GM21526 (cell line): ENCODE measurements around the gene TRIOBP.
"Not testable (repeated sequence)": the region's sequence is repeated elsewhere in the genome, so short reads cannot be mapped to it uniquely, and the experiment has no call there.

Experiments
- ATAC-seq: cut with Tn5 transposase; IDR thresholded peaks from one replicate; pipeline ENCODE4 v1.9.1; 2021; ENCODE audit warnings: moderate library complexity; ENCODE audit not compliant: unreplicated experiment, low FRiP score

Gene TRIOBP

GRCh38 chr22:37771702-37772427 lies 75.0 kb downstream of the TRIOBP start:
- ATAC-seq: no peak

- ATAC-seq: no peak
Observed at GRCh38 chr22:37774728-37775127, 77.9 kb downstream of the TRIOBP start.

- ATAC-seq: no peak
Observed at GRCh38 chr22:37775785-37776638, 79.2 kb downstream of the TRIOBP start.

GRCh38 chr22:37776639-37777005 lies 79.8 kb downstream of the TRIOBP start:
- no peak for ATAC-seq

GRCh38 chr22:37777122-37777687 lies 80.4 kb downstream of the TRIOBP start:
- ATAC-seq: no peak

- ATAC-seq: no peak
Observed at GRCh38 chr22:37778370-37779009, 81.6 kb downstream of the TRIOBP start.

- no peak for ATAC-seq
Observed at GRCh38 chr22:37781434-37782059, 84.7 kb downstream of the TRIOBP start.

- ATAC-seq: no peak
Observed at GRCh38 chr22:37782340-37783168, 85.7 kb downstream of the TRIOBP start.

GRCh38 chr22:37784829-37785495 lies 88.1 kb downstream of the TRIOBP start:
- no peak for ATAC-seq

GRCh38 chr22:37790234-37790633 lies 93.4 kb downstream of the TRIOBP start:
- ATAC-seq: no peak

- ATAC-seq: no peak
Observed at GRCh38 chr22:37792494-37792893, 95.6 kb downstream of the TRIOBP start.

- ATAC-seq: no peak
Observed at GRCh38 chr22:37794376-37794775, 97.5 kb downstream of the TRIOBP start.

GRCh38 chr22:37796079-37796478 lies 99.2 kb downstream of the TRIOBP start:
- no peak for ATAC-seq

- not testable (repeated sequence) for ATAC-seq
Observed at GRCh38 chr22:37797259-37797658, 100.4 kb downstream of the TRIOBP start.

- ATAC-seq: no peak
Observed at GRCh38 chr22:37797874-37798500, 101.1 kb downstream of the TRIOBP start.

GRCh38 chr22:37799979-37800378 lies 103.1 kb downstream of the TRIOBP start:
- not testable (repeated sequence) for ATAC-seq

GRCh38 chr22:37801946-37802309 lies 105.1 kb downstream of the TRIOBP start:
- ATAC-seq: no peak

GRCh38 chr22:37802310-37803194 lies 105.7 kb downstream of the TRIOBP start:
- ATAC-seq: no peak
